HEK293 (cell line): Measurements from ENCODE around the gene CHST1.
A peak's percentile ranks its signal among the peaks of the same experiment; 100 is the strongest.

Experiments used
- CTCF ChIA-PET: fragments of 350-600 bp; formaldehyde crosslinking; extraction: SDS; loops from one replicate; lab custom pipeline; 2021; ENCODE audit warnings: antibody characterized with exemption; lab: Yijun Ruan, JAX
- POLR2A ChIA-PET: fragments of 300-600 bp; formaldehyde crosslinking; extraction: SDS; loops from one replicate; lab custom pipeline; 2020; ENCODE audit warnings: antibody characterized with exemption, inconsistent platforms; lab: Yijun Ruan, JAX
- H3K27ac ChIP-seq: fragments of 200-500 bp; sonication (Bioruptor generic); 2 replicates; pipeline ENCODE4 v1.5.1; 2014; ENCODE audit warnings: low read depth, low read length, control low read depth, inconsistent platforms; ENCODE audit errors: extremely low read depth
- H3K36me3 ChIP-seq, 2 experiments: fragments of 200-500 bp in 1 of 2; sonication (Bioruptor generic) in 1 of 2; 1 replicate in 1 of 2; 2 replicates in 1 of 2; pipeline ENCODE4 v1.5.1; 2014 to 2017; ENCODE audit warnings: inconsistent platforms in 2 of 2, low read length in 2 of 2; ENCODE audit not compliant: control insufficient read depth in 2 of 2, insufficient read depth in 1 of 2
- H3K4me1 ChIP-seq: fragments of 200-500 bp; sonication (Bioruptor generic); 2 replicates; pipeline ENCODE4 v1.5.1; 2014; ENCODE audit warnings: mild to moderate bottlenecking, low read length, inconsistent platforms; ENCODE audit not compliant: control insufficient read depth, insufficient read depth
- H3K4me3 ChIP-seq: 2 replicates; pipeline ENCODE4 v1.5.1; 2011; ENCODE audit warnings: low read depth, mild to moderate bottlenecking, control low read depth, low read length, moderate library complexity
- H3K9me3 ChIP-seq: fragments of 200-500 bp; sonication (Bioruptor generic); 2 replicates; pipeline ENCODE4 v1.5.1; 2014; ENCODE audit warnings: low read depth, low read length, inconsistent platforms; ENCODE audit not compliant: control insufficient read depth, insufficient read depth
- ATF2 ChIP-seq: fragments of 450-650 bp; formaldehyde crosslinking; IDR thresholded peaks from 2 replicates; pipeline ENCODE4 v1.5.1; 2016; ENCODE audit warnings: missing biosample characterization, missing genetic modification characterization, low read depth
- GLIS2 ChIP-seq: fragments of 450-650 bp; formaldehyde crosslinking; IDR thresholded peaks from 2 replicates; pipeline ENCODE4 v1.5.1; 2016; ENCODE audit warnings: missing biosample characterization, missing genetic modification characterization
- KLF9 ChIP-seq: fragments of 450-650 bp; formaldehyde crosslinking; IDR thresholded peaks from 2 replicates; pipeline ENCODE4 v1.5.1; 2016; ENCODE audit warnings: missing biosample characterization, missing genetic modification characterization, low read depth
- OSR2 ChIP-seq: fragments of 450-650 bp; formaldehyde crosslinking; IDR thresholded peaks from 2 replicates; pipeline ENCODE4 v1.5.1; 2016; ENCODE audit warnings: missing biosample characterization, missing genetic modification characterization
- PRDM1 ChIP-seq: fragments of 450-650 bp; formaldehyde crosslinking; IDR thresholded peaks from 2 replicates; pipeline ENCODE4; 2016; ENCODE audit warnings: missing biosample characterization, missing genetic modification characterization
- PRDM6 ChIP-seq: fragments of 450-650 bp; formaldehyde crosslinking; IDR thresholded peaks from 2 replicates; pipeline ENCODE4 v1.5.1; 2017; ENCODE audit warnings: missing biosample characterization, missing genetic modification characterization
- SALL2 ChIP-seq: fragments of 450-650 bp; formaldehyde crosslinking; IDR thresholded peaks from 2 replicates; pipeline ENCODE4 v1.5.0; 2017; ENCODE audit warnings: missing biosample characterization, mild to moderate bottlenecking, missing genetic modification characterization, borderline replicate concordance
- SETDB1 ChIP-seq: IDR thresholded peaks from one replicate; pipeline ENCODE4 v1.6.1; 2017; ENCODE audit warnings: mild to moderate bottlenecking, low read length, moderate library complexity, mixed read lengths; ENCODE audit not compliant: insufficient read length
- WT1 ChIP-seq: fragments of 450-650 bp; formaldehyde crosslinking; IDR thresholded peaks from 2 replicates; pipeline ENCODE4 v1.5.1; 2016; ENCODE audit warnings: missing biosample characterization, missing genetic modification characterization
- ZBTB48 ChIP-seq: fragments of 450-650 bp; formaldehyde crosslinking; IDR thresholded peaks from 2 replicates; pipeline ENCODE4 v1.5.1; 2016; ENCODE audit warnings: missing biosample characterization, missing genetic modification characterization
- ZBTB8A ChIP-seq: fragments of 450-650 bp; formaldehyde crosslinking; IDR thresholded peaks from 2 replicates; pipeline ENCODE4 v1.5.1; 2016; ENCODE audit warnings: missing biosample characterization, missing genetic modification characterization
- ZNF138 ChIP-seq: fragments of 450-650 bp; formaldehyde crosslinking; IDR thresholded peaks from 2 replicates; pipeline ENCODE4 v1.5.1; 2016; ENCODE audit warnings: missing biosample characterization, missing genetic modification characterization, borderline replicate concordance
- ZNF169 ChIP-seq: fragments of 450-650 bp; formaldehyde crosslinking; IDR thresholded peaks from 2 replicates; pipeline ENCODE4 v1.5.1; 2016; ENCODE audit warnings: missing biosample characterization, missing genetic modification characterization
- ZNF2 ChIP-seq: fragments of 450-650 bp; formaldehyde crosslinking; IDR thresholded peaks from 2 replicates; pipeline ENCODE4 v1.5.1; 2016; ENCODE audit warnings: missing biosample characterization, missing genetic modification characterization
- ZNF350 ChIP-seq: fragments of 450-650 bp; formaldehyde crosslinking; IDR thresholded peaks from 2 replicates; pipeline ENCODE4 v1.5.0; 2017; ENCODE audit warnings: missing biosample characterization, mild to moderate bottlenecking, missing genetic modification characterization
- ZNF391 ChIP-seq: fragments of 450-650 bp; formaldehyde crosslinking; IDR thresholded peaks from 2 replicates; pipeline ENCODE4 v1.5.1; 2016; ENCODE audit warnings: low read depth, missing biosample characterization, missing genetic modification characterization, borderline replicate concordance
- ZNF426 ChIP-seq: fragments of 450-650 bp; formaldehyde crosslinking; IDR thresholded peaks from 2 replicates; pipeline ENCODE4 v1.5.1; 2017; ENCODE audit warnings: missing biosample characterization, missing genetic modification characterization, mild to moderate bottlenecking, inconsistent platforms, moderate library complexity
- ZNF544 ChIP-seq: fragments of 450-650 bp; formaldehyde crosslinking; IDR thresholded peaks from 2 replicates; pipeline ENCODE4 v1.5.0; 2017; ENCODE audit warnings: missing biosample characterization, missing genetic modification characterization
- ZNF558 ChIP-seq: fragments of 450-650 bp; formaldehyde crosslinking; IDR thresholded peaks from 2 replicates; pipeline ENCODE4 v1.5.1; 2016; ENCODE audit warnings: missing biosample characterization, missing genetic modification characterization
- ZNF626 ChIP-seq: fragments of 450-650 bp; sonication (Bioruptor Pico); formaldehyde crosslinking; IDR thresholded peaks from 2 replicates; pipeline ENCODE4 v1.5.1; 2018; ENCODE audit warnings: missing biosample characterization, missing genetic modification characterization, inconsistent platforms
- ZNF660 ChIP-seq: fragments of 450-650 bp; IDR thresholded peaks from 2 replicates; pipeline ENCODE4 v1.5.1; 2018; ENCODE audit warnings: missing biosample characterization, mild to moderate bottlenecking, missing genetic modification characterization
- ZNF670 ChIP-seq: fragments of 450-650 bp; formaldehyde crosslinking; IDR thresholded peaks from 2 replicates; pipeline ENCODE4 v1.5.1; 2016; ENCODE audit warnings: missing biosample characterization, missing genetic modification characterization, low read depth
- ZNF768 ChIP-seq: fragments of 450-650 bp; formaldehyde crosslinking; IDR thresholded peaks from 2 replicates; pipeline ENCODE4 v1.5.1; 2018; ENCODE audit warnings: missing biosample characterization, mild to moderate bottlenecking, missing genetic modification characterization
- ZNF830 ChIP-seq: fragments of 450-650 bp; IDR thresholded peaks from 2 replicates; pipeline ENCODE4 v1.5.0; 2018; ENCODE audit warnings: missing biosample characterization, missing genetic modification characterization, low read depth, mild to moderate bottlenecking, moderate library complexity
- TF ChIP-seq, protein P1 (sequence below): fragments of 450-650 bp; formaldehyde crosslinking; IDR thresholded peaks from 2 replicates; pipeline ENCODE4 v1.5.1; 2017; ENCODE audit warnings: missing biosample characterization, missing genetic modification characterization
- TF ChIP-seq, protein P2 (sequence below): fragments of 450-650 bp; formaldehyde crosslinking; IDR thresholded peaks from 2 replicates; pipeline ENCODE4 v1.5.1; 2016; ENCODE audit warnings: missing biosample characterization, missing genetic modification characterization
- TF ChIP-seq, protein P3 (sequence below): fragments of 450-650 bp; formaldehyde crosslinking; IDR thresholded peaks from 2 replicates; pipeline ENCODE4 v1.5.1; 2016; ENCODE audit warnings: missing biosample characterization, missing genetic modification characterization

The CHST1 gene

GRCh38 chr11:45655831-45656230 is 9.6 kb downstream of the CHST1 start:
- H3K4me3 ChIP-seq, result no peak overlapping the region
- H3K36me3 ChIP-seq, result no peaks in the 10 kb centered on the region
- H3K4me1 ChIP-seq, result no peaks in the 10 kb centered on the region
- H3K27ac ChIP-seq, result no peak overlapping the region
- H3K9me3 ChIP-seq, result no peaks in the 10 kb centered on the region
- ChIA-PET CTCF (interaction anchor here (0.6 to 6.8 kb wide), 16 partner anchors 9 to 1084 kb away, joined by 3 to 97 read pairs (median 4); partner anchors contain the start of gene CHST1), POLR2A (no interaction called here)
- TF ChIP-seq PRDM6 (tag by site-specific recombination) (no peak), PRDM1 (no peak), ZNF169 (tag by site-specific recombination) (no peak), ZNF626 (no peak)

DNA sequence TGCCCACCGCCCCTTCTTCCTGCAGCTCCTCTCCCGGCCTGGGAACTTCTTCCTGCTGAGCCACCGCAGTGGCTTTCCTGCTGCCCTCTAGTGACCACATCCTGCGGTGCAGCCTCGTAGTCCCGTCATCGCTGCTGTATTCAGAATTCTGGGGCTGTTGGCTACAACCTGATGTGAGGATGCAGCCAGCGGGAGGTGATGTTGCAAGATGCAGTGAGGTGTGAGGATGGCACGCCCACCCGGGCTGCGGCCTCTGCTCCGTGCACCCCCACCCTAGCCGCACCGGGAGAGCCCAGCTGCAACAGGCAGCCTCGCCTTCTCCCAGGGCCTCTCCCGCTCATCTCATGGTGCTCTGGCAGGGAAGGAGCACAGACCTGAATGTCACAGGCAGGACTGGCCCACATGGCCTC is 10.1 kb downstream of the CHST1 start:
- Histone ChIP-seq H3K27ac (no peak overlapping the region), H3K9me3 (no peaks in the 10 kb centered on the region), H3K36me3 (no peaks in the 10 kb centered on the region), H3K4me1 (no peaks in the 10 kb centered on the region), H3K4me3 (no peak overlapping the region)
- CTCF ChIA-PET, result interaction anchor here (0.5 to 6.8 kb wide), 48 partner anchors 9 to 1366 kb away, joined by 3 to 97 read pairs (median 4); partner anchors contain the start of gene CHST1
- POLR2A ChIA-PET, result no interaction called here
- no peak for TF ChIP-seq ZNF350
- TF ChIP-seq SETDB1, result no peak
- 0 out of 2 replicates have a peak, but pooled peaks have one; percentile 26 for TF ChIP-seq KLF9 (tag by site-specific recombination)
- TF ChIP-seq ZNF2 (tag by site-specific recombination), result peak; percentile 45; the same call in 1 of the 2 replicates
- no peak for TF ChIP-seq GLIS2 (tag by site-specific recombination)
- TF ChIP-seq ATF2 (tag by site-specific recombination), result no peak
- TF ChIP-seq ZNF426 (tag by site-specific recombination), result no peak
- no peak; the same call in 1 of the 2 replicates for TF ChIP-seq ZNF660 (tag by site-specific recombination)
- TF ChIP-seq ZNF544 (tag by site-specific recombination), result no peak
- TF ChIP-seq, protein P1, sequence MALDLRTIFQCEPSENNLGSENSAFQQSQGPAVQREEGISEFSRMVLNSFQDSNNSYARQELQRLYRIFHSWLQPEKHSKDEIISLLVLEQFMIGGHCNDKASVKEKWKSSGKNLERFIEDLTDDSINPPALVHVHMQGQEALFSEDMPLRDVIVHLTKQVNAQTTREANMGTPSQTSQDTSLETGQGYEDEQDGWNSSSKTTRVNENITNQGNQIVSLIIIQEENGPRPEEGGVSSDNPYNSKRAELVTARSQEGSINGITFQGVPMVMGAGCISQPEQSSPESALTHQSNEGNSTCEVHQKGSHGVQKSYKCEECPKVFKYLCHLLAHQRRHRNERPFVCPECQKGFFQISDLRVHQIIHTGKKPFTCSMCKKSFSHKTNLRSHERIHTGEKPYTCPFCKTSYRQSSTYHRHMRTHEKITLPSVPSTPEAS, result no peak
- no peak for TF ChIP-seq OSR2 (tag by site-specific recombination)
- TF ChIP-seq, protein P2, sequence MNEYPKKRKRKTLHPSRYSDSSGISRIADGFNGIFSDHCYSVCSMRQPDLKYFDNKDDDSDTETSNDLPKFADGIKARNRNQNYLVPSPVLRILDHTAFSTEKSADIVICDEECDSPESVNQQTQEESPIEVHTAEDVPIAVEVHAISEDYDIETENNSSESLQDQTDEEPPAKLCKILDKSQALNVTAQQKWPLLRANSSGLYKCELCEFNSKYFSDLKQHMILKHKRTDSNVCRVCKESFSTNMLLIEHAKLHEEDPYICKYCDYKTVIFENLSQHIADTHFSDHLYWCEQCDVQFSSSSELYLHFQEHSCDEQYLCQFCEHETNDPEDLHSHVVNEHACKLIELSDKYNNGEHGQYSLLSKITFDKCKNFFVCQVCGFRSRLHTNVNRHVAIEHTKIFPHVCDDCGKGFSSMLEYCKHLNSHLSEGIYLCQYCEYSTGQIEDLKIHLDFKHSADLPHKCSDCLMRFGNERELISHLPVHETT (tag by site-specific recombination), result no peak
- TF ChIP-seq ZNF558, result no peak
- TF ChIP-seq ZBTB48, result no peak
- TF ChIP-seq, protein P3, sequence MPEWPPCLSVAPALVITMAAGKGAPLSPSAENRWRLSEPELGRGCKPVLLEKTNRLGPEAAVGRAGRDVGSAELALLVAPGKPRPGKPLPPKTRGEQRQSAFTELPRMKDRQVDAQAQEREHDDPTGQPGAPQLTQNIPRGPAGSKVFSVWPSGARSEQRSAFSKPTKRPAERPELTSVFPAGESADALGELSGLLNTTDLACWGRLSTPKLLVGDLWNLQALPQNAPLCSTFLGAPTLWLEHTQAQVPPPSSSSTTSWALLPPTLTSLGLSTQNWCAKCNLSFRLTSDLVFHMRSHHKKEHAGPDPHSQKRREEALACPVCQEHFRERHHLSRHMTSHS (tag by site-specific recombination), result no peak
- TF ChIP-seq ZBTB8A (tag by site-specific recombination), result no peak
- no peak for TF ChIP-seq ZNF768 (tag by site-specific recombination)
- no peak for TF ChIP-seq ZNF830 (tag by site-specific recombination)
- no peak for TF ChIP-seq ZNF670 (tag by site-specific recombination)
- TF ChIP-seq SALL2 (tag by site-specific recombination), result no peak
- TF ChIP-seq ZNF391 (tag by site-specific recombination), result no peak
- no peak for TF ChIP-seq ZNF138
- TF ChIP-seq WT1 (tag by site-specific recombination), result no peak
